Activated naive CD4-positive, alpha-beta T cell treated with anti-CD3 and anti-CD28 coated beads, Interleukin-2, amount 50 U/mL, for 16 hours (primary cell): Measurements from ENCODE around the gene ELF2.
A peak's percentile ranks its signal among the peaks of the same experiment; 100 is the strongest.
"Not testable (repeated sequence)": the region's sequence is repeated elsewhere in the genome, so short reads cannot be mapped to it uniquely, and the experiment has no call there.

Experiments used
- DNase-seq: peaks from one replicate; pipeline ENCODE4 v3.0.0-alpha.2; 2020

ELF2 gene

DNA sequence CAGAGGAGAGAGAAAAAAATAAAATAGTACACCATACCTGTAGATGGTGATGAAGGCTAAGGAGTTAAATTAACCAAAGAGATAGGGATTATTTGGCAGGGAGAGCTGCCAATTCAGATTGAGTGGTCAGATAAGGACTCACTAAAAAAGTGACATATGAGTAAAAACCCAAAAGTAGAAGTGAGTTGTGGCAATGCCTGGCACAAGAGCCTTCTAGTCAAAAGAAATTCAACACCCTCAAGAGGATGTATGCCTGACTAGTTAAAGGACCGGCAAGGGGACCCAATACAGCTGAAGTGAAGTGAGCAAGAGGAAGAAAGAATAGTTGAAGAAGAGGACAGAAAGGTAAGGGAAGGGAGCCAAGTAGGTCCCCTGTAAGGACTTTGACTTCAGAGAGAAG is 34.9 kb downstream of the ELF2 start:
- no peak for DNase-seq

DNA sequence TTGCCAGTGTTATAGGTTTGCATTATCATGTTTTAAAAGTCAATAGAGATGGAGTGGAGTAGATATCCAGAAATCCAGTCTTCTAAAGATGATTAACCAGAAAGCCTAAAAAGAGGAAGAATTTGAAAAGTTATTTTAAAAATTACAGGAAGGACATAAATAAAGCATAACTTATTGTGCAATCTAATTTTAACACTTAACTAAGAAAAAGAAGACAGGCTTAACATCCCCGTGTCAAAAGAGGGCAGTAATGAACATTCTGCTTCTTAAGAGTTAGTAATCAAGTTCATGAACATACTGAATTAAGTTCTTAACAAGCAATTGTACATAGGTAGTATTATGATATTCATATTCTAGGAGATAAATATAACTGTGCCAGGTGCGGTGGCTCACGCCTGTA is 39.3 kb downstream of the ELF2 start:
- no peak for DNase-seq

GRCh38 chr4:139134403-139134802 is 42.6 kb downstream of the ELF2 start:
- DNase-seq: no peak

DNA sequence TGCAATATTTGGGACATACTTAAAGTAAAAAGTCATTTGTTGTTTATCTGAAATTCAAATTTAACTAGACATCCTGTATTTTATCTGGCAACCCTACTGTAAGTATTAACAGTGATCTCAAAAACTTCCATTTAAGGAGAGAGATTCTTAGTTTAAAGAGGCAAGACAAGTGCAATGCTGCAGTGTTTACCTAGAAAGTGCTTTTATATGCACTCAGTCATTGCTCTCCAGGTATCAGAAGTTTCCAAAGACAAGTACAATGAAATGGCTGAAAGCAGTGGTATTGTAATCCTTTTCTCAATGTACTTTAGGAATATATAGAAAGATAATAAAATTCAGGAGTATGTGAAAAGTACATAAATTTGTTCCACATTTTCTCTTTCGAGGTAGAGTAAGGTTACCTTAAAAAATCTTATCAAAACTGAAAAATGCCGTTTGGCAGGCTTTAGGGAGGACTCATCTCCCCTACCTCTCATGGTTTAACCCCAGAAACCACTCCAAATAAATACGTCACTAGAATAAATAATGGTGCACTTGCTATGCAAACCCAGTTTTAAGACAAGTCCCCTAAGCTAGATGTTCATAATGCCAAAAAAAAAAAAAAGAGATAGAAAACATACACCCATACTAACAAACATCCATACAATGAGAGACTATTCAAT is 45.7 kb downstream of the ELF2 start:
- DNase-seq: no peak

GRCh38 chr4:139129206-139129605 is 47.8 kb downstream of the ELF2 start:
- no peak for DNase-seq

DNA sequence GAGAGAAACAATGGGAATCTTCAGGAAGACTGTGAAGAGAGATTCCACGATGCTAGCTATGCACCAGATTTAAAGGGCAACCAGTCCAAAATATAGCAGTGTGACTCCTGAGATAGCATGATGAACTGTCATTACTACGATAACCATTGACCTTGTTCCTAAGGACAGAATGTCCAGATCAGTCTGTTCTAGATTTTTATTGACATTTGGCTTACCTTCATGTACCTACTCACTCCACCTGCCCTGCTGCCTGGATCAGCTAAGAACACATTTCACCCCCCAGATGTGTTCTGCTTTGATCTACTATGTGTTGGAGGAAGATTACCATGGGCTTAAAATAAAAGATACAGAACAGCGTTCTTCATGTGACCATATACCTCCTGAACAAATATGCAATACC is 50.1 kb downstream of the ELF2 start:
- DNase-seq: no peak

GRCh38 chr4:139123910-139124309 is 53.1 kb downstream of the ELF2 start:
- no peak for DNase-seq

- DNase-seq: no peak
Observed at GRCh38 chr4:139118365-139118764, 58.7 kb downstream of the ELF2 start.

- no peak for DNase-seq
Observed at GRCh38 chr4:139115226-139115625, 61.8 kb downstream of the ELF2 start.

GRCh38 chr4:139114795-139115194 is 62.2 kb downstream of the ELF2 start:
- not testable (repeated sequence) for DNase-seq

GRCh38 chr4:139112650-139113049 is 64.4 kb downstream of the ELF2 start:
- DNase-seq: no peak

DNA sequence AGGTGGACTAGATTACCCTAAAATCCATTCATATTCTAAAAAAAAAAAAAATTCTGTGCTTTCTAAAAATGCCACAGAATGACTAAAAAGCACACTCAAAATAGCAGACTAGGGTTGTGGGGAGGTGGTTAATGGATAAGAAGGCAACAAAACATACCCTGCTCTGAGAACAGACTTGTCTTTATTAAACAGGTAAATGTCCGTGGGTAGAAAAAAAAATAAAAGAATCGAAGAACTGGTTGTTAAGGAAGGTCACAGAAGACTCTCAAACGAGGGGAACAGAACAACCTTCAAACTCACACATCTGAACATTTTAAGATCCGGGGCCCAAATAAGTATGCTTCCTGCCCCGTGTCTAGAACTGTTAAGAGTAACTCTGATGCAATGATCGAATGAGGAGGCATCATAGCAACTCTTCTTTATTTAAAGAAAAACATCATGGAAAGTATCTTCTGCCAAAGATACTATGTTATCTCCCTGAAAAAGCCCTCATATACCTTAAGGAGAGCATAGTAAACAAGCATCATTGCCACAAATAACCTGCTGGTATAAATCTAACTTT is 68.4 kb downstream of the ELF2 start:
- DNase-seq: no peak

DNA sequence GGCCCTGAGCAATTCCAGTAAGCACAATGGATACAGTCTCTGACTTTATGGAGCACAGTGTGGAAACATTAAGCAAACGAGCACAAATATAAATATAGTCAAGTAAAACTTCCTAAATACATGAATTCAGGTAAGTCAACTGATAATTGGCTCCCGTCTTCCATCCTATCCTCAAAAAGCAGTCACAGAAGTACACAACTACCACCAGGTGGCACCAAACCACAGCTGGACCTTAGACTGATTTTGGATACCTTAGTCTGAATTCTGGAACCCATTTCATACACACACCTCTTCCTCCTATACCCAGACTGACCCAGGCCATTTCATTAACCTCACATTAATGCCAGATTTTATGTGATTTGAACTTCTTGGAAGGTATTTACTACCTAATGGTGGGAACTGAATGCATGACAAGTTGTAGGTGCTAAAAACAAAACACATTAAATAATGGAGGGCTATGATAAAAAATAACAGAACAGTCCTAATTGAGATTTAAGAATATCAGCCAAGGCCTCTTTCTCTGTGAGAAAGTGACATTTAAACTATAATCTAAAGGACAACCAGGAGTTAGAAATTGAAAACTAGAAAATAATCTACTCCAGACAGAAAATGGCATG is 77.5 kb downstream of the ELF2 start:
- peak; percentile 74 for DNase-seq

DNA sequence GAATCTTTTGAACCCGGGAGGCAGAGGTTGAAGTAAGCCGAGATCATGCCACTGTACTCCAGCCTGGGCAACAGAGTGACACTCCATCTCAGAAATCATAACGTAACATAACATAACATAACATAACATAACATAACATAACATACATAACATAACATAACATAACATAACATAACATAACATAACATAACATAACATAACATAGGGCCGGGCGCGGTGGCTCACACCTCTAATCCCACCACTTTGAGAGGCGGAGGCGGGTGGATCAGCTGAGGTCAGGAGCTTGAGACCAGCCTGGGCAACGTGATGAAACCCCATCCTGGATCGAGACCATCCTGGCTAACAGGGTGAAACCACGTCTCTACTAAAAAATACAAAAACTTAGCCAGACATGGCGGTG is 84.7 kb downstream of the ELF2 start:
- no peak for DNase-seq

DNA sequence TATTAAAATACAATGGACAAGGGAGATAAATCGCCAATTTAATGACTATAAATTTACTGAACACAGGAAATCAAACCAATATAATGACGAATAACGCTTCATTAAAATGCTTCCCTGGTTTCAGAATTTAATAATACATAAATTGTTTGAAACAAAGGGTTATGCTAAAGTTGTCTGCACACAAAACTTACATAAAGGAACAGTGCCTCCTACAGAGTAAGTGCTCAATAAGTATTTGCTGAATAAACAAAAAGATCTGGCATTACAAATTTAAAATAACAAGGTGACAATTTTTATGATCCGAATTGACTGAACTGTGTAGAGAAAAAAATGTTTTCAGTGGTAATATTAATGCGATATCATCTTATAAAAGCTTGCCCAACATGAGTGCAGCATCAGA is 91.9 kb downstream of the ELF2 start:
- no peak for DNase-seq

- DNase-seq: no peak
Observed at GRCh38 chr4:139084804-139085093, 92.3 kb downstream of the ELF2 start.

GRCh38 chr4:139083956-139084803 is 92.8 kb downstream of the ELF2 start:
- peak; percentile 89 for DNase-seq

DNA sequence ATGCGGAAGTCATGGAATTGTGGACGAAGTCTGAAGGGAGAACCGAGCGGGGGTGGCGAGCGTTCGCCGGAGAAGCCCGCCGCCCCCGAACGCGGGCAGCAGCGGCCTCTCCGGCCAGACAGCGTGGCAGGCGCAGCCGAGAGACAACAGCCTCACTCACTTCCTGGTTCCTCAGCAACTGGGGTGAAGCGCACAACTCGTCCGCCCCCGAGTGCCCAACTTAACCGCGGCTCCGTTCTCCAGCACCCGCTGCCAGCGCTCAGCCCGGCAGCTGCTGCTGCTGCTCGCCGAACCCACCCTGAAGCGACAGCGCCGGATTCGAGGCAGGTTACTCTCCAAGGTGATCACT is 93.4 kb downstream of the ELF2 start:
- DNase-seq: peak; percentile 69

DNA sequence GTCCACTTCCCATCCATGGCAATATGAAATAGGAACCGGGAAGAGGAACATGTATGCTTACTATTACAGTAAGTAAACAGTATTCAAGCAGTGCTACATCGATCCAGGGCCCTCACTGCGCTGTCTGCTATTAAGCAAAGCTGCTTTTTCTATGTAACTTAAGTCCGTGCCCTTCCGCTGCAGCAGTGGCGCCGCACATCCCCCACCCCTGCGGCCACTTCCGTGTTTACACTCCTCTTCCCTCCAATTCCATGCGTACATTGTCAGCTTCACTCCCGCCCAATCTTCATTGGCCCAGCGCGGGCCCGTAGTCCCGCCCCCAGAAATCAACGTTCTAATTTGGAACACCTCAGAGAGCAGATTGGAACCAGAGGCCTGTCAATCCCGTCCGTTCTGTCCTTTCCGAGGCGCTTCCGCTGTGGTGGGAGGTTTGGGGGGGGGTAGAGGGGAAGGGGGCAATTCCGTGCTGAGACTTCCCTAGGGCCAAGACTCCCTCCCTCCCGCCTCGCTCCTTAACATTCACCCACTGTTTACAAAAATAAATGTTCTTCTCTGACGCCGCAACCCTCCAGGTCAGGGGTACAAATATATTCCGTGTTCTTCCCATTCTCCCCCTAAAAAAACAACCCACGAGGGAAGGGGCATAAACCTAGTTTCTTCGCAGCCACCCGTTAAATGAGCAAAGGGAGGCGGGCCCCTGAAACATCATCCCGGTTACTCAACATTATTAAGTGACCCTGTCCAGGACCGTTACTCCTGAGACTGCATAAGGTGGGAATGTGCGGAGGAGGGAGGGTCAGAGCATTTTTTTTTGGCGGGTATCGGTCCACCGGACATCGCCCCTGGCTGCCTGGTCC is 94.0 kb downstream of the ELF2 start:
- DNase-seq: peak; percentile 86

GRCh38 chr4:139078926-139079325 is 98.1 kb downstream of the ELF2 start:
- DNase-seq: no peak

- DNase-seq: no peak
Observed at GRCh38 chr4:139077567-139078355, 99.3 kb downstream of the ELF2 start.
